Activated CD4-positive, CD25-positive, alpha-beta regulatory T cell (primary cell): Measurements from ENCODE around the gene CADPS2.

Experiments
- DNase-seq, 4 experiments: peaks; one replicate each; lab custom pipeline; 2025; lab: John Stamatoyannopoulos, UW

Gene CADPS2

DNA sequence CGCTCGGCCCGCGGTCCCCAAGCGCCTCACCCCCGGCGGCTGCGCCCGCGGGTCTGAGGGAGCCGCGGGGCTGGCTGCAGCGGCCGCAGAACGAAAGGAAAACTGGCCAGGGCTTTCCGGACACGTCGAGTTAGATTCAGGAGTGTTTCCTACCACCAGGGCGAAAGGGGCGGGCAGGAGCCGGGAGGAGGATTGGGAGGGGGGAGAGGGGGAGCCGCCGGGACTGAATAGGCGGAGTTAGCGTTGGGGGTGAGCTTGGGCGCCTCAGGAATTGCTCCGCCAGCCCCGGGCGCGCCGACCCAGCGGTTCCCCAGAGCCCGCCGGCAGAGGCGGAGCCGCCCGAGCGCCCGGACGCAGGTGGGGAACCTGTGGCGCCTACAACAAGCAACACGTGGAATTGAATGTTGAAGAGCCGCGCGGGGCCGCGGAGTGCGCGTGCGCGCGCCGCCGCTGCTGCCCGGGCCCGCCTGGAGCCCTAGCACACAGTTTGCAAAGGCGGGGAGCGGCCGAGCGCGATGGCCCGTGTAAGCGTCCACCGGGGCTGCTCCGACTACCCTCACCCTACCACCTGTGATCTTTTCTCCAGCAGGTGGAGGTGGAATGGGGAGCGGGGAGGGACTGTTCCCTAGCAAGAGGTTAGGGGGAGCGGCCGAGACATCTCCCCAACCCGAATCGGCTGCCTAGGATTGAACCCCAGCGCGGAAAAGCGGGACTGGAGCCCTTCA lies at the start of gene CADPS2:
Gene CADPS2, minus strand, starts transcription at position 104 of the 725 bp plus-strand sequence. CDS start 123 bp downstream, outside the sequence.
- DNase-seq = no peak

DNA sequence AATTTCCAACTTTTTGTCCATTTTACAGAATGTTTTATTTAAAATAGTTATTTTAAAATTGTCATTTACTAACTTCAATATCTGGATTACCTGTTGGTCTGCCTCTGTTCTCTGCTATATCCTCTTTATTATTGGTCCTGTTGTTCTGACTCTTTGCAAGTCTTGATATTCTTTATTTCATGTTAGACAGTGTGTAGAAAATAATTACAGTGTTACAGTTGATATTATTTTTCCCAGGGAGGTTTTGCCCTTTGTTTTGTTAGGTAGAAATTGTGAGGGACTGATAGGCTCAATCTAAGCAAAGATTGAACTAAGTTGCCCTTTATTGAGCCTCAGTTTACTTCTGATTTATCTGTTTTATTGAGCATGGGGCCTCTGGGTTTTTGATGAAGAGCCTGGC lies 49.4 kb upstream of the CADPS2 start:
- no peak for DNase-seq

DNA sequence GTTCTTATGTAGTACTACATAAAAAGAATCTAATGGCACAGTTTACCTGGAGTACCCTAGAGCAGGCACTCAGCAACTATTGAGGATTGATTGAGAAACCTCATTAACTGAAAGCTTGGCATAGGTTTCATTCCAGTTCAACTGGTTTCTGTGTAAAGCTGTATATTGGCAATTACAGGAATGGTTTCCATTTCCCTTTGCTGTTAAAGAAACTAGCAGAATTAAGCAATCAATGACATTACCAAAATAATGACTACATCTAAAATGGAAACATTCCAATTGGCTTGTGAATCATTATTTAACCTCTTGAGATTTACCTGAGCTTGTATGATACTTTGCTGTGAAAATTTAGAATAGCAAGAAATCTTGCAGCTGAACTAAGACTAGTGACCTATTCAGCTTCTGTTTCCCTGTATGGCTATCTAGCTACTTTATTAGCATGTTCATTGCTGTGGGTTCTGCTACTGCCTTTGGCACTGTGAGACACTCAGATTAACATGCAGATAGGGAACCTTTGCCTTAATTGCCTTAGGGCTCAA lies 33.5 kb upstream of the CADPS2 start:
- no peak for DNase-seq

DNA sequence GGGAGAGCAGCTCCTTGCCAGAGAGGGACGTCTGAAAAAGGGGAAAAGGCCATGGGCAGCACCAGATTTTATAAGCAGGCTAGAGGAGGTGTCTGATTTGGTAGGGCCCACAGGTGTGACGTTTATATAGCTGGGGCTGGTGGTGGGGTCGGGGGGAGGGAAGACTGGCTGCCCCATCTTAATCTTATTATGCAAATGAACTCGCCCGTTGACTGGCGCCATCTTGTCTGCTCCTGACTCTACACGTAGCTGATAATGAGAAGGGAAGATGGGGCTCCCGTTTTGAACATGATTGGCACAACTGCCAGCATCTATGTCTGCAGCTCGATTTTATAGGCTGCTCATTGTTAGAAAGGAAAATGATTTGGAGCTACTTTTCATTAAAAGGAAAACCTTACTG lies 28.6 kb upstream of the CADPS2 start:
- DNase-seq = no peak

DNA sequence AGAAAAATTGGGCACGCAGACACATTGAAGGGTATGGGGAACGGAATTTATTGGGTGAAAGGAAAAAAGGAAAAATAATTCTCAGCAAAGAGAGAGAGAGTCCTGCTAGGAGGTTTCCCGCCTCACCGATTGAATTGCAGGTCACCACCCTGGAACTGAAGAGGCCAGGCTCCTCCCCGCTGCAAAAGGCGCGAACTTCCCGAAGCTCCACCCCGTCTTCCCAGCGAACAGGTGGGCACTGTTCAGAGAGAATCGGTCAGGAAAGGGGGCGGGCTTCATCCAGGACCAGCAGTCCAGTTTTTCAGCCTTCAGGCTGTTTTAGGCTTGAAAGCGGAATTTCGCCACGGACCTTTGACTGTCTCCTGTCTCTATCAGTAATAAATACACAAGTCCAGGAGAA lies 27.3 kb upstream of the CADPS2 start:
- DNase-seq = no peak

DNA sequence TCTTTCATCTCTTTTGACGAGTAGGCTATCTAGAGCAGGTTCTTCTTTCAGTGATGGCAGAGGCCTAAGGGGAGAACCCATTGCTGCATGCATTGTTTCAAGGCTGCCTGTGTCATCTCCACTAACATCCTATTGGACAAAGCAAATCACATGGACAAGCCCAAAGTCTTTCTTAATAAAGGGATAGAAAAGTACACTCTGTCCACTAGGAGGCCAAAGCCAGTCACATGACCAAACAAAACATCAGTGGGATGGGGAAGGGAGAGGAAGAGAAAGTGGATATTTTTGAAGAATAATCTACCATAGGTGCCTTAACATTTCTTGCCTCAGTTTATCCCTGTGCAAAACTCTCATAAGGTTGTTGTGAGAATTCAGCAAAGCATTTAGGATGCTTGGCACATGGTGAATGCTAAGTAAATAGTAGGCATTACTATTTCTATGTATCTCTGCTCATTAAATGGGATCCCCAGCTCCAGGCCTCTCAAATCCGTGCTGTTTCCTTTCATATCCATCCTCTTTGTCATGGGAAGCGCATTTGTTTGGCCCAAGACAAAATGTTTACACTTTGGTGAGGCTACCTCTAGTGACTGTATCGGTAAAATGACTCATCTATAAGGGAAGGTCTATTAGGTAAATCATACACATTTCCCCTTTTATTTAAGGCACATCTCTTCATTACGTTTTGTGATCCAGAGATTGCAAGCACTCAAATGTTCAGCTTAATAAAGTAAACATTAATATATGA lies 16.7 kb upstream of the CADPS2 start:
- DNase-seq = no peak

DNA sequence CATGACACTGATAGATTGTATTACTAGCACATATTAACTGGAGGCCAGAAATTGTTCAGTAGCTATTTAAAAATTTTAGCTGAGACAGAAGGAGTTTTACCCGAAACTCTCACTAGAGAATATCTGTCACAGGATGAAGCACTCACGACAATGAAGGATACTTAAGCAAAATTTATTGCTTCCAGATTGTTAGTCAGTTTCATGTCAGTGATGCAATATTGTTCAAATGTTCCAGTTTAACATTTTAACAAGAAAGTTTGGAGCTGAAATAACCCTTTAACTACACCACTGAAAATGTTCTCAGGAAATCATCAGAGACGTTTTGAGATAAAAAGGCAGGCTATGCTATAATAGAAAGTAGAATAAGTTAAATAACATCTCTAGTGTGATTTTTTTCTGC lies 15.0 kb upstream of the CADPS2 start:
- no peak for DNase-seq

DNA sequence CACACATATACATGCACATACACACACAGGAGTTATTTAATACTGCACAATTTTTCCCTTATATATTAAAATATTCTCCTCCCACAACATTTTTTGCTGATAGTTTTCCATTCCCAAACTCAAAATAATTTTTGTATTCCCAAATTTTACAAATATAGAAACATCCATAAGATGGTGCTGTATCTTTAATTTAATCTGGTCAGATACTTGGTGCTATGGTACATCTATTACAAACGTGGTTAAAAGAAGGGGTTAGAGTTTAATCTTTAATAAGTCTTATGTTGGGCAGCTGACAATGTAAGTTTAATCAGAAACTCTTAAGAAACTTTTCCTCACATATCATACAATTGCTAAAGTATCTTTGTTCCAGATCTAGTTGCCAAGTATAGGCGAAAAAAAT lies 10.2 kb upstream of the CADPS2 start:
- DNase-seq = no peak

DNA sequence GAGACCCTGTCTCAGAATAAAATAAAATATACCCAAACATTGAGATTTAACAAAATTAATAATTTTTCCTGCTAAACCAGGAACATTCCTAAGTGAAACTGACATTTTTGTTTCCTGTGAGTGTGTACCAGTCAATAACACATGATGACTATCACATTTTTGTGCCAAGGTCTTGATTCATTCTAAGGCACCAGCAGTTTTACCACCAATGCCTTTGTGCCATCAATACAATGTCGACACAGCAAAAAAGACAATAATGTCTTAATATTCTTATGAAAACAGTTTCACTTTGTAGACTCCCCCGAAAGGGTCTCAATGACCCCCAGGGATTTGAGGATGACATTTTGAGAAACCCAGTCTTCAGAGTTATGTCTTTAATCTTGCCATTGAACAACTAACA lies 7.2 kb upstream of the CADPS2 start:
- no peak for DNase-seq

DNA sequence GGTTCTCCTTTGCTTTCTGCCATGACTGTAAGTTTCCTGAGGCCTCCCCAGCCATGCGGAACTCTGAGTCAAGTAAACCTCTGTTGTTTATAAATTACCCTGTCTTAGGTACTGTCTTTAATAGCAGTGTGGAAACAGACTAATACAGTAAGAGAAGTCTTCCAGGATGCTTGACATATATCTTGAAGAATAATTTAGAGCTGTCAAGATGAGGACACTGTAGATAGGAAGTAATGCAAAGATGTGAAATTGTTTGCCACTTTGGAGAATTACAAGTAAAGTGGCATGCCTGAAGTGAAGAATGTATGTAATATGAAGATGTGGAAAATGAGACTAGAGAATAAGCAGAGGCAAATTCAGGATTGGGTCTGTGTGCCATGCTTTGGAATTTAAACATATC lies 2.9 kb upstream of the CADPS2 start:
- no peak for DNase-seq

DNA sequence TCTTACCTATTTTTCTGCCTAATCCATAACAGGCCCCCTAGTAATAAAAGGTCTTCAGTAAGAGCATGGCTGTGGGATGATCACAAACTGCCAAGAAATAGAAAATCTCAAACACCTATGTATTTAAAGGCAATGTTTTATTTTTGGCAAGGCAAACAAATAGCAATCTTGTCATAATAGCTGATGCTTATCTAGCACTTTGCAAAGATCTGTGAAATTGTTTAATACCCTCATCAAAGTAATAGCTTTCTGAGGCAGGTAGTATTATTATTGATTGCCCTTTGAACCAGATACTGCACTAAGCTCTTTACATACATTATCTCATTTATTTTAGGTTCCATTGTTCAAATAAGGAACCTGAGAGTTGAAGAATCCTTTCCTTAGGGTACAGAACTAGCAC lies 1.6 kb upstream of the CADPS2 start:
- no peak for DNase-seq

DNA sequence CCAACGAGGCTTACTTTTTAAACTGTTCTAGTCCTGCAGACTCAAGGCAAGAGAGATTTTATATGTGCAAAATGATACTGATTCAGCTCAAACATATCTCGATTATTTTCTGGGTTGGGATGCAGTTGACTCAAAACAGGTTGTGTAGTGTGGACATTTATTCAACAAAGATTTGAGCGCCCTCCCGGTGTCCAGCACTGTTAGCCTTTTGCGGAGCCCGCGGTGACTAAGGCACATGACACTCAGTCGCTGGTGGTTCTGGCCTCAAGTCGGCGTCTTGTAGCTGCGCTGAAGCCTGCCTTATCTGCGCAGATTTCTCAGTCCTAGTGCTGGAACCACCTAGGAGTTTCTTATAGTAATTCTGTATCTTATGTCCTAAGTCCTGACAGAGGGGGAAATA lies 938 bp upstream of the CADPS2 start:
- no peak for DNase-seq

DNA sequence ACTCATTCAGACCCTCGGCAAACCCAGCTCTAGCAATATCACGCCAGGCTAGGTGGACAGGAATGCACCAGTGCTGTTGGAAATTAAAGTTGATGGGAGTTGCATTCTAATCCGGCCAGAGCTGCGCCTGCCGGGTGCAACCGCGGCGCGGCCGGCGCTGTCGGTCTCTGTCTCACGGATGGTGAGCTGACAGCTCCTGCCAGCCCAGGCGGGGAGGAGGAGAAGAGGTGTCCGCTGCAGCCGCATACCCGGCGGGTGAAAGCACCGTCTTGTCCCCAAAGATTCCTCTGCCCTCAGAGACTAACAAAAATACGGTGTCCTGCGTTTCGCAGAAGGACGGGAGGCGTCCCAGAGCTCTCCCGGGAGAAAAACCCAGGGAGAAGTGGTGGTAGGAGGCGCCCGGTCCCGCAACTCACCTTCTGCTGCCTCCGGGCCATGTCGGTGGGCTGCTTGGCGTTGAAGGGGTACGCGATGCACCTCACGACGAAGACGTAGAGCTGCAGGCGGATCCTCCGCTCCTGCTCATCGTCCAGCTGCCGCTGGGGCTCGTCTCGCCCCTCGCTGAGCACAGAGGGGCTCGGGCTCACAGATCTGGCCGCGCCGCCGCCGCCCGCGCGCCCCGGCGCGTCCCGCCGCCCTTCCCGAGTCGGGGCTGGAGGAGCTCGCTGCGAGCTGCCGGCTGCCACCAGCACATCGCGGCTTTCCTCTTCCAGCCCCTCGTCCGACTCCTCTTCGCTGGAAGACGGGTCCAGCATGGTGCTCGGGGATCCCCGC lies 490 bp downstream of the CADPS2 start:
- DNase-seq = no peak

DNA sequence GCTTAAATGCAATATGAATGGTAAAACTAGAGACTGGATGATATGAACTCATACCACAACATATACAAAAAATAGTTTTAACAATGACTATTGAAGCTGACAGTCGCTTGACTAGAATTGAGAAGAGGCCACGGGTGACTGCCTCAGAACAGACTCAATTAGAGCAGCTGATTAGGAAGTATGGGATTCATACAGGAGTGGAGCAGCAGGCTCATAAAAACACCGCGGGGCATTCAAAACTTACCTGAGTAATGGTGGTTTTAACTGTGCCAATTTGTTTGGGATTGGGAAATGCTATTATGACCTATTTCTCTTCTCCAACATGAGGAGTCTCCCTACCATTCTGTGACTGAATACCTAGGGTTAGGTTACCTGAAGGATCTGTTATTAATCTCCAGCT lies 2.1 kb downstream of the CADPS2 start:
- DNase-seq = no peak

DNA sequence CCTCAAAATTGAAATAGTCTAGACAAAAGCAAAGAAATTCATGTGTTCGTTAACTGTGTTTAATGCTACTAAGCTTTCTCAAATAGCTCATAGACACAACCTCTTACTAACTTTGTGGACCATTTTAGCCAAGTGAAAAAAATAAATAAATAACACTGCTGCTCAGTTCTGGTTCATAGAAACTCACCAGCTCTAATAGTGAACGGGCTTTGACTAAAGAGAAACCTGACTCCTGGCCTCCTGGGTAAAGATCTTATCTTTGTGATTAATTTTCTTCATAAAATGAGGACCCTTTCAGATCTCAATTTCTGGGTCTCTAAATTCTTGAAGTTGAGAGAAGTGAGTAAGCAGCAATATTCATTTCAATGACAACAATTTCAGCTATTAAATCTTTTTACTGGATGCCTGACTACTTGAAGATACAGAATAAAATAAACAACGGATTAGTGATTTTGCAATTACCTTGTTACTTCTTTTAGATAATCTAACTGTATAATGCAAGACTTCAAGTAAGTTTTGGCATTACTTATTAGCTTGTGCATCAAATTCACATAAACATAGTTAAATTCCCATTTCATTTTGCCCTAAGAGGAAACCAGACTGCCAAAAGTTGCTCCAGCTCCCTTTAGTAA lies 3.1 kb downstream of the CADPS2 start:
- no peak for DNase-seq

DNA sequence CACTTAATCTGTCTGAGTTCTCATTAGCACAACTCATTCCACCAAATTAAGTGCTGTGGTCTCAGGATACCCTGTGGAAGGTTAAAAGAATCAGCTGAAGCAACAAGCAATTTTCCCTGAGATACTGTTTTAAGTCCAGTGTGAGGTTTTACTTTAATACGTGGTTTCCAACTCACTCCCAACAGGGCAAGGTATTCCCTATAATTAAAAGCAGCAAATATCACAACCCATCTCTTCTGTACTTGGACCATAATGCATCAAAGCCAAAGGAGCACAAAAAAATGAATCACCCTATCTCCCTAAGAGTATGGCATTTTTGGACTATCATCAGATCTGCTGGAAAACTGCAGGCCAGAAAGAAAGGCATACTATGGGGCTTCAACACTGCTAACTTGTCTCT lies 4.9 kb downstream of the CADPS2 start:
- no peak for DNase-seq

DNA sequence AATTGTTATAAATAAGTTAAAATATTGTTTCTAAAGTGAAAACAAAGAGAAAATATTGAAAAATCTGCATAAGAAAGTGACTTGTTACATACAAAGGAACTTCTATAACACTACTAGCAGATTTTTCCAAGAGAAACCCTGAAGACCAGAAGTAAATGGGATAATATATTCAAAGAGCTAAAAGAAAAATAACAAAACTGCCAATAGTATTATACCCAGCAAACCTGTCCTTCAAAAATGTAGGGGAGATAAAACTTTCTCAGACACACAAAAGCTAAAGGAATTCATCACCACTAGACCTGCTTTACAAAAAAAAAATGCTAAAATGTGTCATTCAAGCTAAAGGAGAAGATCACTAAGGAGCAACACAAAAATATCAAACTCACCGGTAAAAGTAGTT lies 17.0 kb downstream of the CADPS2 start:
- DNase-seq = no peak

DNA sequence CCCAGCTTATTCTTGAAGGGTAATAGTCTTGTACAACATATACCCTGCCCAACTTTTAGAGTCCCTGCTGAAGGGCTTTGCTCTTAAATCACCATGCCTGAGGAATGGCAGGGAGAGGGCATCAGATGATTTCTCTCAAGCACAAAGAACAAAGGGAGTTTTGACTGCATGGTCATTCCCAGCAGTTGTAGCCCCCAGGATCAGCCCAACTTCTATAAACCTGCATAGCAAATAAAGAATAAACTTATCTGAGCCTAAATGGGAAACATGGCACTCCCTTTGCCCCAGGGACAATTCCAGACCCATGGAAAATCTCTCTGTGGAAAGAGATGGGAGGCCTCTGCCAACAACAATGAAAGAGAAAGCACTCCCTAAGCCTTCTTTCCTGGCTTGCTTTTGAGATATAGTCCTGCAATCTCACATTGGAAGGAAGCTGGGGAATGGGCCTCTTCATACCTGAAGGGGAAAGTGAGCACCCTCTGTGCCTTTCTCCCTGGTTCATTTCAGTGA lies 18.7 kb downstream of the CADPS2 start:
- no peak for DNase-seq

DNA sequence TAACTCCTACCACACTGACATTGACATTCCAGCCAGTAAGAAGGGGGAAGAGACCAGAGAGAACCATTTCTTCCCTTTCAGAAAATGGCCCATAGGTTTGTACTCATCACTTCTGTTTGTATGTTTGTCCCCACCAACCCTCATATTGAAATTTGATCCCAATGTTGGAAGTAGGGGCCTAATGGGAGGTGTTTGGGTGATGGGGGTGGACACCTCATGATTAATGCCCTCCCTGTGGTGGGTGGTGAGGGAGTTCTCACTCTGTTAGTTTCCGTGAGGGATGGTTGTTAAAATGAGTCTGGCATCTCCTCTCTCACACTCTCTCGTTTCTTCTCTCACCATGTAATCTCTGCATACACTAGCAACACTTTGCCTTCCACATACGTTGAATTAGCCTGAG lies 21.4 kb downstream of the CADPS2 start:
- DNase-seq = no peak

DNA sequence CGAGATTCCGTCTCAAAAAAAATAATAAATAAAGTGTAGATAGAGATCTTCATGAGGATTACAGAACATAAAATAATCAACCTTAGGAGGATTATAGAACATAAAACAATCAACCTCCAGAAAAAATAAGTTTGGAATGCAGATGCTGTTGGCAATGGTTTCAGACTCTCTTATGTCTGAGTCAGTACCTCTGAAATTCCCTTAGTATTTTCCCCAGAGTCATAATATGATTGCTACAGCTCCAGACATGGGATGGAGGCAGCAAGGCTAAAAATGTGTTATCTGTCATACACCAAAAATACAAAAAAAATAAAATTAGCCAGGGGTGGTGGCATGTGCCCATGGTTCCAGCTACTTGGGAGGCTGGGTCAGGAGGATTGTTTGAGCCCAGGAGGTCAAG lies 22.2 kb downstream of the CADPS2 start:
- no peak for DNase-seq

DNA sequence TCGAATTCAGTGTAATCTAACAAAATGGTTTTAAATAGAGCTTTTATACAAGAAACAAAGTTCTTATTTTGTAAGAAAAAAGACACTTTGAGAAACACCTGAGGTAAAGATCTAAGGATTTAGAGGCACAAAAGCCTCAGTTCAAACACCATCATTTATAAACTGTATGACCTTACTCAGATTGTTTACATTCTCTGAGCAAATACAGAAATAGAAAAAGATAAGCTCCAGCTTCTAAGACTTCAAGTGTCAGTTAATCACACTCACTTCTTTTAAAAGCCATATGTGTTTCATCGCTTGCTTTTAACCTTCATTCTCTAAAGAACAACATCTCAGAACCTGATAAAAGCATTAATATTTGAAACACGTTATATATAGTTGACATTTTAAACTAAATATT lies 27.9 kb downstream of the CADPS2 start:
- no peak for DNase-seq

DNA sequence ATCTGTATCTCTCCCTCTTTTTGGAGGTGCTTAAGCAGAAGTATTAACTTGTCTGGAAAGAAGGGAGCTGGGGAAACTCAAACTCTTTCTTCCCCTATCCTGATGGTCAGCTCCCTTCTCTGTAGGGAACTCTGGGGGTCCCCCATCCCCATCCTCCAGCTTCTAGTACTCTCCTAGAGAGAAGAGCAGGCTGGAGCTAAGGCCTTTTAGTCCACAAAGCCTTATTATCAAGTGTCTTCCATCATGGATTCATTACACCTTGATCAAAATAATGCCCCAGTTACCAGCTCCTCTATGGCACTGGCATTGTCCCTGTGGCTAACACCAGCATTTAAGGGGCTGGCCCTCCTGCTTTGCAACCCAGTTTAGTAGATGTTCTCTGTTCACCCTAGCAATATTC lies 35.7 kb downstream of the CADPS2 start:
- no peak for DNase-seq
